ENCODE measurements around the gene MTA2.
"Not testable (repeated sequence)": the region's sequence is repeated elsewhere in the genome, so short reads cannot be mapped to it uniquely, and the experiment has no call there.

The MTA2 gene

GRCh38 chr11:62593434-62594044 lies 8.1 kb downstream of the MTA2 start:
- Histone ChIP-seq H3K4me3 (no peak overlapping the region), H3K27ac (no peak overlapping the region), H3K36me3 (peaks cover 62% of the 10 kb centered on the region), H3K4me1 (peaks cover 55% of the 10 kb centered on the region), H3K4me2 (peak overlapping the region; percentile 93), H4K20me1 (peaks cover 28% of the 10 kb centered on the region), H3K27me3 (no peaks in the 10 kb centered on the region), H3K9me3 (no peaks in the 10 kb centered on the region), H3K9ac (no peak overlapping the region)
- TF ChIP-seq Cebpa-rat (IDR thresholded peaks at IDR 0.05), result no peak

- peak overlapping the region; percentile 92; the same call in 1 of the 2 replicates for H3K27ac ChIP-seq
- no peaks in the 10 kb centered on the region for H3K9me3 ChIP-seq
- peak overlapping the region; percentile 89; the same call in 1 of the 2 replicates for H3K4me3 ChIP-seq
- H3K36me3 ChIP-seq, result peaks cover 63% of the 10 kb centered on the region
- peak overlapping the region; percentile 93 for H3K4me2 ChIP-seq
- H3K4me1 ChIP-seq, result peaks cover 49% of the 10 kb centered on the region
- no peak for TF ChIP-seq Cebpa-rat (IDR thresholded peaks at IDR 0.05)
- H4K20me1 ChIP-seq, result peaks cover 22% of the 10 kb centered on the region
- H3K9ac ChIP-seq, result peak overlapping the region; percentile 84
- no peaks in the 10 kb centered on the region for H3K27me3 ChIP-seq
Measured at GRCh38 chr11:62592989-62593421, 8.7 kb downstream of the MTA2 start.

GRCh38 chr11:62592146-62592815 lies 9.4 kb downstream of the MTA2 start:
- Histone ChIP-seq H3K4me2 (peak overlapping the region; percentile 93), H4K20me1 (peaks cover 16% of the 10 kb centered on the region; the same call in 1 of the 2 replicates), H3K4me3 (peak overlapping the region; percentile 89), H3K36me3 (peaks cover 63% of the 10 kb centered on the region), H3K4me1 (peaks cover 42% of the 10 kb centered on the region), H3K27ac (peak overlapping the region; percentile 92), H3K9ac (peak overlapping the region; percentile 84), H3K9me3 (no peaks in the 10 kb centered on the region), H3K27me3 (no peaks in the 10 kb centered on the region)
- TF ChIP-seq Cebpa-rat (IDR thresholded peaks at IDR 0.05), result no peak

- Histone ChIP-seq H3K27ac (peak within 1 kb of the TSS; percentile 95), H3K4me1 (peaks cover 40% of the 10 kb centered on the region), H3K36me3 (peaks cover 63% of the 10 kb centered on the region), H3K27me3 (no peaks in the 10 kb centered on the region), H3K4me2 (peak within 1 kb of the TSS; percentile 93), H3K9ac (peak within 1 kb of the TSS; percentile 96), H4K20me1 (peaks cover 15% of the 10 kb centered on the region; the same call in 1 of the 2 replicates), H3K9me3 (no peaks in the 10 kb centered on the region), H3K4me3 (peak within 1 kb of the TSS; percentile 89)
- no peak for TF ChIP-seq Cebpa-rat (IDR thresholded peaks at IDR 0.05)
Measured at GRCh38 chr11:62591448-62592145, 10.1 kb downstream of the MTA2 start, which contains the start of gene TUT1. TUT1 (minus strand) TSS chr11:62591523; CDS start chr11:62591485, 38 bp downstream.

DNA sequence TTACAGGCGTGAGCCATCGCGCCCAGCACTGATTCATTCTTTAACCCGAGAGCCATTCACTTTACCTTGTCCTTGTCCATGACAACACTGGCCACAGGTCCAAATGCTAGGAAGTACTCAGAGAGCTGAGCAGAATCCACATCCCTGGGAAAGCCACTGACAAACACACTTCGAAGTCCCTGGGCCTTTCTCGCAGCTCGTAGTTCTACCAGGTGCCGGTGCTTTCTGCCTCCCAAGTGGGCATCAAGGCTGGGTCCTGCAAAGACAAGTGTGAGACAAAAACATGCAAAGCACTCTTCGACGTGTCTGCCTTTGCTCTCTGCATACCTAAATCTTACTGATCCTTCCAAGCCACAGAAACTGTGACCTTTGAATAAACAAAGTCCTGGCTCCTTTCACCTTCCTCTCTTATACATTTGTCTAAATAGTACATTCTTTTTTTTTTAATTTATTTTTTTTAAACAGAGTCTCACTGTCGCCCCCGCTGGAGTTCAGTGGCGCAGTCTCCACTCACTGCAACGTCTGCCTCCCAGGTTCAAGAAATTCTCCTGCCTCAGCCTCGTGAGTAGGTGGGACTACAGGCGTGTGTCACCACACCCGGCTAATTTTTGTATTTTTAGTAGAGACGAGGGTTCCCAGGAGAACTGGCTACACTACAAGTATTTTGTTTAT lies 12.6 kb downstream of the MTA2 start:
- no peak overlapping the region for H3K4me3 ChIP-seq

GRCh38 chr11:62585356-62585755 lies 16.3 kb downstream of the MTA2 start:
- H3K27ac ChIP-seq, H3K27me3 ChIP-seq, H3K4me2 ChIP-seq, H3K4me3 ChIP-seq, H3K9ac ChIP-seq, H4K20me1 ChIP-seq, H3K9me3 ChIP-seq: not testable (repeated sequence)
- Histone ChIP-seq H3K4me1 (peaks cover 12% of the 10 kb centered on the region), H3K36me3 (peaks cover 88% of the 10 kb centered on the region)

More for the DNA sequence above, 12.6 kb downstream of the MTA2 start:
- peaks cover 63% of the 10 kb centered on the region for H3K36me3 ChIP-seq
- H3K9ac ChIP-seq, result no peak overlapping the region
- H4K20me1 ChIP-seq, result 0 out of 2 replicates have a peak, but pooled peaks cover 5% of the 10 kb centered on the region
- no peaks in the 10 kb centered on the region for H3K9me3 ChIP-seq
- H3K4me1 ChIP-seq, result peaks cover 39% of the 10 kb centered on the region
- H3K4me2 ChIP-seq, result 0 out of 2 replicates have a peak overlapping the region, but pooled peaks have one; percentile 90
- no peaks in the 10 kb centered on the region for H3K27me3 ChIP-seq
- H3K27ac ChIP-seq, result no peak overlapping the region
- TF ChIP-seq Cebpa-rat (IDR thresholded peaks at IDR 0.05), result no peak

DNA sequence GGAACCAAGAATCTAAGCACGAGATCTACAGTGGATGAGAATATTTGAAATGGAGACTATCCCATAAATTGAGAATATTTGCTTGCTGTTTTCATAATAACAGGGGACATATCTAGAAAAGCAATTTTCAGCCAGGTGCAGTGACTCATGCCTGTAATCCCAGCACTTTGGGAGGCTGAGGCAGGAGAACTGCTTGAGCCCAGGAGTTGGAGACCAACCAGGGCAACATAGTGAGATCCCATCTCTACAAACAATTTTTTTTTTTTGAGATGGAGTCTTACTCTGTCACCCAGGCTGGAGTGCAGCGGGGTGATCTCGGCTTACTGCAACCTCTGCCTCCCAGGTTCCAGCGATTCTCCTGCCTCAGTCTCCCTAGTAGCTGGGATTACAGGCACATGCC lies 19.9 kb downstream of the MTA2 start:
- not testable (repeated sequence) for H3K9me3 ChIP-seq, H3K9ac ChIP-seq, H3K4me1 ChIP-seq, H3K27me3 ChIP-seq, H3K27ac ChIP-seq, H3K4me3 ChIP-seq, H3K4me2 ChIP-seq, H4K20me1 ChIP-seq
- peaks cover 100% of the 10 kb centered on the region for H3K36me3 ChIP-seq

DNA sequence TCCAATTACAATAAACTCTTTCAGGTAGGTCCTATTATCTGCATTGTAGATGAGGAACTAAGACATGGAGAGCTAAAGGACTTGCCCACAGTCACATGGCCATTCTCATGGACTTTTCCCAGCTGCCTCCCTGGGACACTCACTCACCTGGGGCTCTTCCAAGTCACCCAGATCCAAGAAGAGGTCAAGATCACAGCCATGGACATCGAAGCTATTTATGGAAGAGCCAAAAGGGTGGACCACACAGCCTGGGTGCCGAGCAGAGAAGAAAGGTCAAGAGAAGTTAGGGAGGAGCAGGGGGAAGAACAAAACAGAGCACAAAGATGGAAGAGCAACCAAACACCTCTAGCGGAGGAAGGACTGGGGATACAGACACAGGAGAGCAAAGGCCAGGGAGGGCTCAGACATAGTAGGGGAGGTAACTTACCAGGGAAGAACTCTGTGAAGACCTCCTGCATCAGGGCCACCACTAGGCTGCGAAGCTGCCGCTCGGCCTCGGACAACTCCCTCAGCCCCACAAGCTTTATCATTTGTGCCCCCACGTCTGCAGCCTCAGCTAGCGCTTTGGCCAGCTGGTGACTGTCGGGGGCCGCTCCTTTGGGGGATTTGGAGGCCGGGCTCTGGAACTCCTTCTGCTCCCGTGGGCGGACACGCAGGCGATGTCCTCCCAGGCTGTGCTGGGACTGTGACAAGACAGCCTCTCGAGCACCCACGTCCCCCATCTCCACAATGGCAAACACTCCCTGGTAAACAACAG lies 20.5 kb downstream of the MTA2 start:
- no peak for TF ChIP-seq Cebpa-rat (IDR thresholded peaks at IDR 0.05)
- H3K4me2 ChIP-seq, result no peak overlapping the region
- H3K27ac ChIP-seq, result no peak overlapping the region
- no peak overlapping the region for H3K4me3 ChIP-seq
- H3K4me1 ChIP-seq, result peaks cover under 1% of the 10 kb centered on the region; the same call in 1 of the 2 replicates
- H4K20me1 ChIP-seq, result no peaks in the 10 kb centered on the region; the same call in 1 of the 2 replicates
- H3K27me3 ChIP-seq, result no peaks in the 10 kb centered on the region
- no peaks in the 10 kb centered on the region for H3K9me3 ChIP-seq
- peaks cover 100% of the 10 kb centered on the region for H3K36me3 ChIP-seq
- H3K9ac ChIP-seq, result no peak overlapping the region

DNA sequence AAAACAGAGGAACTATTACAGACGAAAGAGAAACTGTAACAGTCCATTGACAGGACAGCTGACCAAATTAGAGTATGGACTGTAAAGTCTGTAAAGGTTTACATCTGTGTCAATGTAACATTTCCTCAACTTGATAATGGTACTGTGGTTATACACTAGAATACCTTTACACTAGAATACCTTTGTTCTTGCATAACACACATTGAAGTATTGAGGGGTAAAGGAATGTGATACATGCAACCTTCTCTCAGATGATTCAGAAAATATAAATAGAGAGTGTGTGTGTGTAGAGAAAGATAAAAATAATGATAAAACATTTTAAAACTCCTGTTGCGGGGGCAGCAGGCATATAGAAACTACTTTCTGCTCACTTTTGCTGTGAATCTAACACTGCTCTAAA lies 22.4 kb downstream of the MTA2 start:
- Histone ChIP-seq H3K27ac (no peak overlapping the region), H3K4me1 (peaks cover 18% of the 10 kb centered on the region), H3K4me3 (no peak overlapping the region), H3K9me3 (no peaks in the 10 kb centered on the region), H3K4me2 (no peak overlapping the region), H4K20me1 (no peaks in the 10 kb centered on the region; the same call in 1 of the 2 replicates), H3K36me3 (peaks cover 91% of the 10 kb centered on the region), H3K27me3 (no peaks in the 10 kb centered on the region), H3K9ac (no peak overlapping the region)
- no peak for TF ChIP-seq Cebpa-rat (IDR thresholded peaks at IDR 0.05)

All from BLaER1 (cell line).